NCI-H1105 (cell line): Measurements from ENCODE around the gene FES.

ENCODE experiments used
- DNase-seq: peaks from one replicate; lab custom pipeline; 2025; lab: John Stamatoyannopoulos, UW

FES gene

GRCh38 chr15:90931575-90931827 lies 47.2 kb downstream of the FES start:
- no peak for DNase-seq

- DNase-seq: peak; percentile 71
These were observed 47.7 kb downstream of the FES start, which contains the start of gene HDDC3 for GRCh38 chr15:90931828-90932659. HDDC3 (minus strand) TSS chr15:90932549; CDS start chr15:90932540, 9 bp downstream.

- DNase-seq: no peak
These were observed 48.3 kb downstream of the FES start for GRCh38 chr15:90932660-90932991.

- no peak for DNase-seq
These were observed 49.0 kb downstream of the FES start for GRCh38 chr15:90933301-90933700.

GRCh38 chr15:90934256-90934948 lies 50.1 kb downstream of the FES start:
- DNase-seq: peak; percentile 66

GRCh38 chr15:90934949-90935751 lies 50.8 kb downstream of the FES start, which contains the start of gene UNC45A:
UNC45A (plus strand) TSS chr15:90935285; CDS start chr15:90935325, 40 bp downstream.
- peak; percentile 76 for DNase-seq

- DNase-seq: no peak
These were observed 52.5 kb downstream of the FES start for GRCh38 chr15:90936823-90937222.

- DNase-seq: no peak
These were observed 54.0 kb downstream of the FES start for GRCh38 chr15:90938261-90938660.

GRCh38 chr15:90939756-90940155 lies 55.5 kb downstream of the FES start:
- DNase-seq: no peak

- no peak for DNase-seq
These were observed 56.7 kb downstream of the FES start for GRCh38 chr15:90941038-90941437.

GRCh38 chr15:90942354-90943120 lies 58.2 kb downstream of the FES start:
- DNase-seq: no peak

- DNase-seq: no peak
These were observed 60.8 kb downstream of the FES start for GRCh38 chr15:90945091-90945490.
